CD8-positive, alpha-beta memory T cell (primary cell): ENCODE data around the gene TBC1D17. TPM values are rescaled to one million over a fixed set of nuclear protein-coding genes. Genes with fewer than 3 reads are reported as not detected.

Source experiments
- CTCF ChIA-PET: fragments of 350-600 bp; sonication (Branson Sonifier 250); formaldehyde crosslinking; loops from one replicate; lab custom pipeline; 2021; ENCODE audit warnings: antibody characterized with exemption; lab: Charles Lee
- POLR2A ChIA-PET: fragments of 350-600 bp; sonication (Branson Sonifier 250); formaldehyde crosslinking; loops from one replicate; lab custom pipeline; 2021; ENCODE audit warnings: antibody characterized with exemption; lab: Charles Lee
- DNase-seq, 5 donors: peaks; one replicate each; pipeline versions ENCODE4 v3.0.0 to v3.0.0-alpha.2; 2020 to 2022; ENCODE audit warnings: mixed read lengths in 1 of 5
- H3K27ac ChIP-seq: one replicate; pipeline ENCODE4 v1.7.0; 2013; ENCODE audit warnings: low read depth, mild to moderate bottlenecking, low read length, moderate library complexity
- H3K27me3 ChIP-seq: 2 replicates; pipeline ENCODE4 v1.7.0; 2013; ENCODE audit warnings: low read length, mild to moderate bottlenecking; ENCODE audit not compliant: insufficient read depth, poor library complexity, severe bottlenecking
- H3K36me3 ChIP-seq: 2 replicates; pipeline ENCODE4 v1.7.0; 2013; ENCODE audit warnings: mild to moderate bottlenecking, low read length, moderate library complexity; ENCODE audit not compliant: insufficient read depth
- H3K4me1 ChIP-seq: 2 replicates; pipeline ENCODE4 v1.7.0; 2013; ENCODE audit warnings: mild to moderate bottlenecking, low read length, moderate library complexity; ENCODE audit not compliant: insufficient read depth
- H3K4me3 ChIP-seq: 2 replicates; pipeline ENCODE4 v1.7.0; 2013; ENCODE audit warnings: mild to moderate bottlenecking, low read length
- H3K9me3 ChIP-seq: 2 replicates; pipeline ENCODE4 v1.7.0; 2013; ENCODE audit warnings: mild to moderate bottlenecking, low read length
- H3K27ac Mint-ChIP-seq, 8 donors: one replicate each; pipeline ENCODE4 v1.8.0; 2020 to 2021; ENCODE audit warnings: mixed read lengths in 8 of 8, mild to moderate bottlenecking in 6 of 8, inconsistent platforms in 3 of 8, moderate library complexity in 3 of 8
- H3K27me3 Mint-ChIP-seq, 2 donors: one replicate each; pipeline ENCODE4 v1.8.0; 2020 to 2021; ENCODE audit warnings: mixed read lengths in 2 of 2, mild to moderate bottlenecking in 1 of 2, moderate library complexity in 1 of 2
- H3K36me3 Mint-ChIP-seq, 3 donors: one replicate each; pipeline ENCODE4 v1.8.0; 2020 to 2021; ENCODE audit warnings: mixed read lengths in 3 of 3, inconsistent platforms in 1 of 3, mild to moderate bottlenecking in 1 of 3
- H3K4me1 Mint-ChIP-seq, 3 donors: one replicate each; pipeline ENCODE4 v1.8.0; 2020 to 2021; ENCODE audit warnings: mixed read lengths in 3 of 3, inconsistent platforms in 1 of 3, mild to moderate bottlenecking in 1 of 3
- H3K4me3 Mint-ChIP-seq, 7 donors: one replicate each; pipeline ENCODE4 v1.8.0; 2020 to 2021; ENCODE audit warnings: mixed read lengths in 7 of 7, mild to moderate bottlenecking in 6 of 7, moderate library complexity in 4 of 7, inconsistent platforms in 2 of 7
- H3K9me3 Mint-ChIP-seq, 5 donors: one replicate each; pipeline ENCODE4 v1.8.0; 2020 to 2022; ENCODE audit warnings: mixed read lengths in 5 of 5, mild to moderate bottlenecking in 3 of 5, moderate library complexity in 2 of 5, inconsistent platforms in 1 of 5
- polyA plus RNA-seq: library from polyadenylated mRNA; unstranded; fragments of 300-500 nt; fragmentation: Illumina TruSeq; gene quantifications from one replicate; pipeline ENCODE4 v1.2.3, GENCODE V29; 2021
- total RNA-seq, 2 experiments: library from RNA; stranded (reverse); gene quantifications; one replicate each; pipeline ENCODE4 v1.2.3, GENCODE V29; 2021

The TBC1D17 gene
- total RNA-seq (10 to 100 TPM; 31.7 to 33.5 TPM), polyA plus RNA-seq (16.8 TPM)

GRCh38 chr19:49877020-49877878 lies at the start of gene TBC1D17, which contains the start of gene AKT1S1:
Gene TBC1D17, plus strand, starts transcription at chr19:49877702. Its CDS starts 22 bp downstream, at chr19:49877724.
Gene AKT1S1, minus strand, starts transcription at chr19:49877355. Its CDS starts 4,060 bp downstream, at chr19:49873295.
- CTCF ChIA-PET: interaction anchor here (0.8 to 1.6 kb wide), 6 partner anchors 9 to 237 kb away, joined by 3 to 5 read pairs (median 4); partner anchors contain the start of genes FUZ, PNKP, PTOV1 and RRAS

GRCh38 chr19:49829200-49829599 lies 48.3 kb upstream of the TBC1D17 start:
- H3K4me1 Mint-ChIP-seq: peaks cover 4 to 10% (median 7%) of the 10 kb centered on the region in 3 donors
- H3K9me3 ChIP-seq: no peaks in the 10 kb centered on the region
- no peak overlapping the region for H3K4me3 Mint-ChIP-seq
- no peak overlapping the region for H3K27ac ChIP-seq
- no peak for DNase-seq
- no peaks in the 10 kb centered on the region for H3K9me3 Mint-ChIP-seq
- H3K27me3 ChIP-seq: no peaks in the 10 kb centered on the region
- peaks cover 14% of the 10 kb centered on the region for H3K36me3 ChIP-seq
- H3K27me3 Mint-ChIP-seq: no peaks in the 10 kb centered on the region
- no peak overlapping the region for H3K27ac Mint-ChIP-seq
- H3K36me3 Mint-ChIP-seq: peaks cover 2 to 67% (median 4%) of the 10 kb centered on the region in 3 donors
- CTCF ChIA-PET: no interaction called here
- H3K4me1 ChIP-seq: no peaks in the 10 kb centered on the region
- H3K4me3 ChIP-seq: no peak overlapping the region
- POLR2A ChIA-PET: interaction anchor here (0.6 kb wide), 1 partner anchor 441 kb away, joined by 3 read pairs; the partner anchor contains the start of gene KASH5

More at GRCh38 chr19:49877020-49877878, at the start of gene TBC1D17, which contains the start of gene AKT1S1:
- H3K36me3 ChIP-seq: peaks cover 23% of the 10 kb centered on the region
- Mint-ChIP-seq H3K27ac (peak within 1 kb of the TSS in 1 of 8 donors; percentile 85), H3K4me3 (no peak within 1 kb of the TSS), H3K9me3 (no peaks in the 10 kb centered on the region), H3K36me3 (peaks cover 0 to 40% (median 5%) of the 10 kb centered on the region in 3 donors), H3K4me1 (peaks cover 20 to 31% (median 26%) of the 10 kb centered on the region in 3 donors), H3K27me3 (peaks cover 0 to 3% of the 10 kb centered on the region in 2 donors)
- POLR2A ChIA-PET: interaction anchor here (0.6 to 3.0 kb wide), 18 partner anchors 8 to 1258 kb away, joined by 3 to 33 read pairs (median 4); partner anchors contain the start of genes AP2A1, ATF5, FUZ and GYS1
- no peaks in the 10 kb centered on the region for H3K9me3 ChIP-seq
- peak within 1 kb of the TSS; percentile 98 for H3K27ac ChIP-seq
- peaks cover 19% of the 10 kb centered on the region for H3K4me1 ChIP-seq
- DNase-seq: peak; percentile 97 to 100 (median 99)
- peak within 1 kb of the TSS; percentile 78 for H3K4me3 ChIP-seq
- no peaks in the 10 kb centered on the region for H3K27me3 ChIP-seq

GRCh38 chr19:49829721-49830120 lies 47.8 kb upstream of the TBC1D17 start:
- Mint-ChIP-seq H3K4me1 (peaks cover 4 to 7% (median 7%) of the 10 kb centered on the region in 3 donors), H3K36me3 (peaks cover 2 to 69% (median 4%) of the 10 kb centered on the region in 3 donors), H3K4me3 (no peak overlapping the region), H3K27me3 (no peaks in the 10 kb centered on the region), H3K9me3 (no peaks in the 10 kb centered on the region), H3K27ac (no peak overlapping the region)
- POLR2A ChIA-PET: interaction anchor here (0.7 kb wide), 1 partner anchor 10 kb away, joined by 4 read pairs; no protein-coding TSS in a partner anchor
- H3K9me3 ChIP-seq: no peaks in the 10 kb centered on the region
- no peak overlapping the region for H3K4me3 ChIP-seq
- H3K27me3 ChIP-seq: no peaks in the 10 kb centered on the region
- no peak for DNase-seq
- CTCF ChIA-PET: no interaction called here
- H3K4me1 ChIP-seq: no peaks in the 10 kb centered on the region
- H3K27ac ChIP-seq: no peak overlapping the region
- H3K36me3 ChIP-seq: peaks cover 14% of the 10 kb centered on the region

- H3K4me3 Mint-ChIP-seq: no peak overlapping the region
- Histone ChIP-seq H3K9me3 (no peaks in the 10 kb centered on the region), H3K4me1 (no peaks in the 10 kb centered on the region), H3K4me3 (no peak overlapping the region), H3K27ac (no peak overlapping the region), H3K36me3 (peaks cover 18% of the 10 kb centered on the region), H3K27me3 (no peaks in the 10 kb centered on the region)
- peaks cover 4 to 7% (median 7%) of the 10 kb centered on the region in 3 donors for H3K4me1 Mint-ChIP-seq
- H3K27me3 Mint-ChIP-seq: no peaks in the 10 kb centered on the region
- no peak for DNase-seq
- H3K9me3 Mint-ChIP-seq: no peaks in the 10 kb centered on the region
- H3K36me3 Mint-ChIP-seq: peaks cover 2 to 72% (median 4%) of the 10 kb centered on the region in 3 donors
- no peak overlapping the region for H3K27ac Mint-ChIP-seq
- POLR2A ChIA-PET: no interaction called here
- CTCF ChIA-PET: no interaction called here
These were observed 46.7 kb upstream of the TBC1D17 start for GRCh38 chr19:49830766-49831165.

- Histone ChIP-seq H3K27me3 (no peaks in the 10 kb centered on the region), H3K4me1 (no peaks in the 10 kb centered on the region), H3K36me3 (peaks cover 18% of the 10 kb centered on the region), H3K27ac (no peak overlapping the region), H3K9me3 (no peaks in the 10 kb centered on the region), H3K4me3 (no peak overlapping the region)
- ChIA-PET CTCF (no interaction called here), POLR2A (no interaction called here)
- no peak for DNase-seq
- no peak overlapping the region for H3K4me3 Mint-ChIP-seq
- H3K27me3 Mint-ChIP-seq: no peaks in the 10 kb centered on the region
- peaks cover 2 to 73% (median 4%) of the 10 kb centered on the region in 3 donors for H3K36me3 Mint-ChIP-seq
- H3K4me1 Mint-ChIP-seq: peaks cover 1 to 7% (median 4%) of the 10 kb centered on the region in 3 donors
- no peaks in the 10 kb centered on the region for H3K9me3 Mint-ChIP-seq
- H3K27ac Mint-ChIP-seq: peak overlapping the region in 1 of 8 donors; percentile 52
These were observed 45.9 kb upstream of the TBC1D17 start for GRCh38 chr19:49831592-49831991.

- peaks cover 0 to 7% (median 3%) of the 10 kb centered on the region in 3 donors for H3K4me1 Mint-ChIP-seq
- H3K27ac Mint-ChIP-seq: peak overlapping the region in 1 of 8 donors; percentile 54
- ChIA-PET CTCF (no interaction called here), POLR2A (no interaction called here)
- no peak overlapping the region for H3K27ac ChIP-seq
- H3K4me3 Mint-ChIP-seq: no peak overlapping the region
- H3K27me3 Mint-ChIP-seq: no peaks in the 10 kb centered on the region
- H3K36me3 Mint-ChIP-seq: peaks cover 2 to 72% (median 4%) of the 10 kb centered on the region in 3 donors
- H3K27me3 ChIP-seq: no peaks in the 10 kb centered on the region
- H3K4me3 ChIP-seq: no peak overlapping the region
- DNase-seq: no peak
- H3K9me3 Mint-ChIP-seq: no peaks in the 10 kb centered on the region
- no peaks in the 10 kb centered on the region for H3K4me1 ChIP-seq
- H3K36me3 ChIP-seq: peaks cover 18% of the 10 kb centered on the region
- H3K9me3 ChIP-seq: no peaks in the 10 kb centered on the region
These were observed 44.9 kb upstream of the TBC1D17 start for GRCh38 chr19:49832556-49832955.

- Histone ChIP-seq H3K27ac (no peak overlapping the region), H3K27me3 (no peaks in the 10 kb centered on the region), H3K4me3 (no peak overlapping the region), H3K4me1 (no peaks in the 10 kb centered on the region), H3K9me3 (no peaks in the 10 kb centered on the region), H3K36me3 (peaks cover 18% of the 10 kb centered on the region)
- H3K27ac Mint-ChIP-seq: no peak overlapping the region
- no peaks in the 10 kb centered on the region for H3K27me3 Mint-ChIP-seq
- H3K9me3 Mint-ChIP-seq: no peaks in the 10 kb centered on the region
- DNase-seq: no peak
- no peak overlapping the region for H3K4me3 Mint-ChIP-seq
- H3K36me3 Mint-ChIP-seq: peaks cover 6 to 80% (median 9%) of the 10 kb centered on the region in 3 donors
- H3K4me1 Mint-ChIP-seq: peaks cover 0 to 7% (median 3%) of the 10 kb centered on the region in 3 donors
- ChIA-PET POLR2A (no interaction called here), CTCF (no interaction called here)
These were observed 43.9 kb upstream of the TBC1D17 start for GRCh38 chr19:49833599-49833998.

- Mint-ChIP-seq H3K9me3 (no peaks in the 10 kb centered on the region), H3K4me3 (no peak overlapping the region), H3K27ac (peak overlapping the region in 1 of 8 donors; percentile 29), H3K36me3 (peaks cover 12 to 80% (median 13%) of the 10 kb centered on the region in 3 donors), H3K27me3 (no peaks in the 10 kb centered on the region), H3K4me1 (peaks cover 0 to 7% (median 3%) of the 10 kb centered on the region in 3 donors)
- Histone ChIP-seq H3K27me3 (no peaks in the 10 kb centered on the region), H3K27ac (no peak overlapping the region), H3K4me1 (no peaks in the 10 kb centered on the region), H3K36me3 (peaks cover 18% of the 10 kb centered on the region), H3K4me3 (no peak overlapping the region), H3K9me3 (no peaks in the 10 kb centered on the region)
- ChIA-PET POLR2A (no interaction called here), CTCF (no interaction called here)
- DNase-seq: no peak
These were observed 41.9 kb upstream of the TBC1D17 start for GRCh38 chr19:49835562-49835961.
